Measurements from ENCODE around the gene PRPF38B.

PRPF38B gene

DNA sequence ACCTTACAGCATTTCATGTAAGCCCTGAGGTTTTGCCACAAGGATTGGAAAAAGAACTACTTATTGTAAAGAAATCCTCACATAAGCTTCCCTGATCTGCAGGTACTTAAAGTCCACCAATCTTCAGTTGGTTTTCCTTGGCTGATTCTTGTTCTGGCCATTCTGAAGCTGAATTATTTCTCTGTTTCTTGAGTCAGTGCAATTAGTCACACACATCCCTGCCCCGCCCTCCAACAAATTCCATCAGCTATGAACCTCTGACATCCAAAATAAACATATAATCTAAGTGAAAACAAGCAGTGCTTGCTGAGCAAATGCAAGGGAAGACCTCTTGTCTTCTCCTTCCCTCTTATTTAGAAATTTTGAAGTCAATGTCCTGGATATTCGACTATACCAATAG lies 12.4 kb downstream of the PRPF38B start:
- H3K4me3 ChIP-seq (ENCODE audit: low read depth, low read length): no peak overlapping the region
- in situ Hi-C loops (cut with HindIII; ENCODE audit: low sequenced_read_pairs): no loop called here
- TF ChIP-seq, protein P1, sequence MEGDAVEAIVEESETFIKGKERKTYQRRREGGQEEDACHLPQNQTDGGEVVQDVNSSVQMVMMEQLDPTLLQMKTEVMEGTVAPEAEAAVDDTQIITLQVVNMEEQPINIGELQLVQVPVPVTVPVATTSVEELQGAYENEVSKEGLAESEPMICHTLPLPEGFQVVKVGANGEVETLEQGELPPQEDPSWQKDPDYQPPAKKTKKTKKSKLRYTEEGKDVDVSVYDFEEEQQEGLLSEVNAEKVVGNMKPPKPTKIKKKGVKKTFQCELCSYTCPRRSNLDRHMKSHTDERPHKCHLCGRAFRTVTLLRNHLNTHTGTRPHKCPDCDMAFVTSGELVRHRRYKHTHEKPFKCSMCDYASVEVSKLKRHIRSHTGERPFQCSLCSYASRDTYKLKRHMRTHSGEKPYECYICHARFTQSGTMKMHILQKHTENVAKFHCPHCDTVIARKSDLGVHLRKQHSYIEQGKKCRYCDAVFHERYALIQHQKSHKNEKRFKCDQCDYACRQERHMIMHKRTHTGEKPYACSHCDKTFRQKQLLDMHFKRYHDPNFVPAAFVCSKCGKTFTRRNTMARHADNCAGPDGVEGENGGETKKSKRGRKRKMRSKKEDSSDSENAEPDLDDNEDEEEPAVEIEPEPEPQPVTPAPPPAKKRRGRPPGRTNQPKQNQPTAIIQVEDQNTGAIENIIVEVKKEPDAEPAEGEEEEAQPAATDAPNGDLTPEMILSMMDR (IDR thresholded peaks at IDR 0.05; ENCODE audit: low read depth, low read length): no peak
- peak; percentile 70 for DNase-seq (ENCODE audit: low read depth, low spot score)

GRCh38 chr1:108706643-108707042 lies 14.5 kb downstream of the PRPF38B start:
- in situ Hi-C loops (cut with HindIII; ENCODE audit: low sequenced_read_pairs): no loop called here
- TF ChIP-seq, protein P1 (IDR thresholded peaks at IDR 0.05; ENCODE audit: low read depth, low read length): no peak
- H3K4me3 ChIP-seq (ENCODE audit: low read depth, low read length): no peak overlapping the region
- DNase-seq (ENCODE audit: low read depth, low spot score): no peak

DNA sequence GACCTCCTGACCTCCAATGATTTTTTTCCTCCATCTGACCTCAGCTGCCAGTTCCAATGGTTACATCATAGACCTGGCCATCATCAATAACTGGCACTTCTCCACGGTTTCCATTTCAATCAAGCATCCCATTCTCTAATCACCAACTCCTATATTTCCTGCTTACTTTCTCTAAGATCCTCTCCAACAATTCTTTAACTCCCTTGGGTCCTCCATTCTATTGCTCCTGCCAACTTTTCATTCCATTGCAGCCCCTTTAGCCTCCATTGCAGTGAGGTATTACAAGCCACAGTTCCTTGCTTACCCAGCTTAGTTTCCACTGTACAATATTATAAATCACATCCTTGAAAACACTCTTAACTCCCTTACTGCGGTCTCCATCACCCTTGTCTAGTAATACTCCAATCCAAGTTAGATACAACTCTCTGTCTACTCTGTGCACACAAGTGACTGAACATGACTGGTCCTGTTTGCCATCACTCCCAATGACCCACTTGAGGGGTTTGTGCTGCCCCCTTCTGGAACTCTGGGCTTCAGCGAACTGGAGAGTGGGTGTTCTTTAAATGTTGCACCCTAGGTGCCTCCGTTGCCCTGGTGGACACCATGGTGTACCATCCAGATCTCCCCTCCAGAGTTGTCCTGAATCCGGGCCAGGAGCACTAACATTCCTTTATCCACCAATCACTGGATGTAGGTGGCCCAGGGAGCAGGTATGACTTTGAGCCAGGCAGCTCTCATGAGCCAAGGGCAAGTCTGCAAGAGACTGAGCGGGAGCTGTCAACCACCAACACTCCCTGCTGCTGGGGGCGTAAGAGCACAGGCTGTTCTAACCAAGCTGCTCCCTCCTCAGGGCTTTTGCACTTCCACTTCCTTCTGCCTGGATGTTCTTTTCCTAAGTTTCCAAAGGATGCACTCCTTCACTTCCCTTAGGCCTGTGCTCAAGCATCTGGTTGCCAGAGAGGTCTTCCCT lies 16.9 kb downstream of the PRPF38B start:
- TF ChIP-seq, protein P1 (IDR thresholded peaks at IDR 0.05; ENCODE audit: low read depth, low read length): peak; percentile 10

DNA sequence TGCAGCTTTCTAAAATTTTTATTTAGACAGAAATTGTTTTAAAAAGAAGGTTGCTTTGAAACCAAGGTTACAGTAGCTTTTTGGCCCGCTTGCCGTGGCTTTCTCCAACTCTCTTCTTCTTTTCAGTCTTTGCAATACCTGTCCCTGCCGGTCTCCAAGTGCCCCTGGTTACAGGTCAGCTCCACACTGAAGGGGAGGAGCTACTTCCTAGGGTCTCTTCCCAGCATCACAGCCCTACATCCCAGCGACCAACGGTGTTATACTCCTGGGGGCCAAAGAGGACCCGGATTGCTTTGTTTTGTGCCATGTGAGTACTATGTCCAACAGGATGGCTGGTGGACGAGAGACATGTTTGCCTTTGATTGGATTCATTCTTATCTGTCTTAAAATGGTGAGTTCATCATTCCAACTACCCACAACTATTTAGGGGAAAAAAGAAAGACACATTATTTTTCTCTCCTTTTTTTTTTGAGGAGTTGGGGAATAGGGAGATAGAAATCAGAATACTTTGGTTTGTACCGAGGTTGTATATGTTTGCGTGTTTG lies 20.6 kb downstream of the PRPF38B start, which contains the start of gene FNDC7:
Gene FNDC7, plus strand, starts transcription at position 303 of the 545 bp plus-strand sequence. Its CDS starts 26 bp downstream, at position 329.
- in situ Hi-C loops (cut with HindIII; ENCODE audit: low sequenced_read_pairs): no loop called here
- DNase-seq (ENCODE audit: low read depth, low spot score): no peak
- TF ChIP-seq, protein P1 (IDR thresholded peaks at IDR 0.05; ENCODE audit: low read depth, low read length): no peak
- H3K4me3 ChIP-seq (ENCODE audit: low read depth, low read length): no peak within 1 kb of the TSS

More for the DNA sequence above, 16.9 kb downstream of the PRPF38B start:
- in situ Hi-C loops (cut with HindIII; ENCODE audit: low sequenced_read_pairs): no loop called here
- H3K4me3 ChIP-seq (ENCODE audit: low read depth, low read length): no peak overlapping the region
- no peak for DNase-seq (ENCODE audit: low read depth, low spot score)

GRCh38 chr1:108715932-108716331 lies 23.8 kb downstream of the PRPF38B start:
- DNase-seq (ENCODE audit: low read depth, low spot score): no peak
- no peak overlapping the region for H3K4me3 ChIP-seq (ENCODE audit: low read depth, low read length)
- TF ChIP-seq, protein P1 (IDR thresholded peaks at IDR 0.05; ENCODE audit: low read depth, low read length): no peak
- in situ Hi-C loops (cut with HindIII; ENCODE audit: low sequenced_read_pairs): no loop called here

- DNase-seq (ENCODE audit: low read depth, low spot score): no peak
- in situ Hi-C loops (cut with HindIII; ENCODE audit: low sequenced_read_pairs): no loop called here
- no peak overlapping the region for H3K4me3 ChIP-seq (ENCODE audit: low read depth, low read length)
- TF ChIP-seq, protein P1 (IDR thresholded peaks at IDR 0.05; ENCODE audit: low read depth, low read length): no peak
Observed at GRCh38 chr1:108716437-108717230, 24.5 kb downstream of the PRPF38B start.

All from astrocyte of the spinal cord (primary cell).